SHP77 (cell line): ENCODE measurements around the gene ADAMTS2.

ENCODE experiments used
- DNase-seq, 2 experiments: peaks; one replicate each; lab custom pipeline; 2025; lab: John Stamatoyannopoulos, UW

Gene ADAMTS2

GRCh38 chr5:179266291-179267070 lies 78.8 kb downstream of the ADAMTS2 start:
- no peak for DNase-seq

- DNase-seq: no peak
Observed at GRCh38 chr5:179265514-179266290, 79.6 kb downstream of the ADAMTS2 start.

GRCh38 chr5:179264783-179265513 lies 80.3 kb downstream of the ADAMTS2 start:
- DNase-seq: no peak

- DNase-seq: no peak
Observed at GRCh38 chr5:179264053-179264782, 81.0 kb downstream of the ADAMTS2 start.

GRCh38 chr5:179263391-179264052 lies 81.7 kb downstream of the ADAMTS2 start:
- no peak for DNase-seq

GRCh38 chr5:179262126-179262920 lies 82.9 kb downstream of the ADAMTS2 start:
- DNase-seq: no peak

GRCh38 chr5:179261301-179262125 lies 83.7 kb downstream of the ADAMTS2 start:
- no peak for DNase-seq

GRCh38 chr5:179260324-179261070 lies 84.8 kb downstream of the ADAMTS2 start:
- no peak for DNase-seq

- no peak for DNase-seq
Observed at GRCh38 chr5:179259731-179260323, 85.4 kb downstream of the ADAMTS2 start.

GRCh38 chr5:179258922-179259730 lies 86.1 kb downstream of the ADAMTS2 start:
- DNase-seq: no peak

GRCh38 chr5:179258001-179258921 lies 87.0 kb downstream of the ADAMTS2 start:
- DNase-seq: no peak

- no peak for DNase-seq
Observed at GRCh38 chr5:179257176-179257682, 88.0 kb downstream of the ADAMTS2 start.

- no peak for DNase-seq
Observed at GRCh38 chr5:179256328-179257175, 88.7 kb downstream of the ADAMTS2 start.

- DNase-seq: no peak
Observed at GRCh38 chr5:179255527-179256327, 89.5 kb downstream of the ADAMTS2 start.
